GM19035 (cell line): ENCODE data around the gene ZFAND6.
A peak's percentile ranks its signal among the peaks of the same experiment; 100 is the strongest.

Source experiments
- ATAC-seq: cut with Tn5 transposase; IDR thresholded peaks from one replicate; pipeline ENCODE4 v1.9.1; 2021; ENCODE audit not compliant: unreplicated experiment

The ZFAND6 gene

DNA sequence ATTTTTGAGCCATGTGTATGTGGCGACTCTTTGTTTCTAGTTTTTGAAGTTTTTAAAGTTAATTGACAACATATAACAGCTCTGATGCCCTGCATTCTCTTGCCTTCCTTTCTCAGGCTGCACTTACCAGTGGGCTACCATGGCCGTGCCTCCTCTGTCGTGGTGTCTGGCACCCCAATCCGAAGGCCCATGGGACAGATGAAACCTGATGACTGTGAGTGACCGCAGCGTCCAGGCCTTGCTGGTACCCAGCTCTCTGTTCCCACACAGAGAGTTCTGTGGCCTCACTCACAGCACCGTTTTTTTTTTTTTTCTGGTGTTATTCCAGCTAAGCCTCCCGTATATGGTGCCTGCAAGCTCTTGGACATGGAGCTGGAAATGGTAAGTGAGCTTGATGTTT, 108.5 kb downstream of the ZFAND6 start:
- no peak for ATAC-seq

DNA sequence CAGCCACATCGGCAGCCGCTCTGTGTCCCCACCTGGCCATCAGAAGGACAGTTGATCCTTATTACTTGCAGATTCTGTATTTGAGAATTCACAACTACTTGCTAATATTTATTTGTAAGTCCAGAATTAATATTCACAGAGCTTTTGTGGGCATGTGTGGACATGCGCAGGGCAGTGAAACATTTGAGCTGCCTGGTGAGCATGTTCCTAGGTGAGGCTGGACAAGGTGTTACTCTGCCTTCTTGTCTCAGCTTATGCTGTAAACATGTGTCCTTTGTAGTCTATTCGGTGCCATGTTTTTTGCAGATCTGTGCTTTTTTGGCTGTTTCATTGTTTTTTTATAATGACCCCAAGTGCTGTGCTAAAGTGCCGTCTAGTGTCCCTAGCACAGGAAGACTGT, 108.9 kb downstream of the ZFAND6 start:
- ATAC-seq = no peak

DNA sequence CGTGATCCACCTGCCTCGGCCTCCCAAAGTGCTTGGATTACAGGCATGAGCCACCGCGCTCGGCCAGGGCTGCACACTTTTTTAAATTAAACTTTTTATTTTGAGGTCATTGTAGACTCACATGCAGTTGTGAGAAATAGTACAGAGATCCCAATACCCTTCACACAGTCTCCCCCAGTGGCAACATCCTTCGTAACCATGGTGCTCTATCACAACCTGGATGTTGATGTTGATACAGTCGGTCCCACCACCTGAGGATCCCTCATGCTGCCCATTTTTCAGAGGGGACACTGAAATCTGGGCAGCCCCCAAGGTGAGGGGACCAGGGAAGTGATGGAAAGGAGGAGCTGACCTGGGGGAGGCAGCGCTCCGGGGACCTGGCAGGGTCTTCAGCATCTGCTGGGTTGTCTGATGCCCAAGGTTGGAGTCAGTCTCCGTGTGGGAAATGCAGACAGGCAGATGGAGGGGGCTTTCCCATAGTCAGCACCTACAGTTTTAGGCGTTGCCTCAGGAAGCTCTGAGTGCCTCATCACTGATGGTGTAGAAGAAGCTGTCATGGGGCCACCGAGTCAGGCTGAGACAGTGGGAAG, 110.4 kb downstream of the ZFAND6 start:
- no peak for ATAC-seq

DNA sequence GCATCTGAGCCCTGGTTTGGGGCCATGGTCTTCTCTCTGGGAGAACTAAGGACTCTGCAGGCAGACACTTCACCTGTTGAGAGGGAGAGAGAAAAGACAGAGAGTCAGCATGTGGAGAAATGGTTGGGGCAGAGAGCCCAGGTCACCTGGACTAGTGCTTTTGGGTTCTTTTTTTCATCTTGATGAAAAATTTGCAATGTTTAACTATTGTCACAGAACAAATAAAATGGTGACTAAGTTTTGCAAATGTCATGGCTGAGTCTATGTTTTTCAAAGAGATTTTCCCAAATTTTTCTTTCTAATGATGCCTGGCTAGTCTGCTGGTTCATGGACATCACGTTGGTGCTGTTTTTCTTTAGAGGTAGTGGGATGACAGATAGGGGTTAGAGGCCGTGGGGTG, 111.1 kb downstream of the ZFAND6 start:
- ATAC-seq = no peak

DNA sequence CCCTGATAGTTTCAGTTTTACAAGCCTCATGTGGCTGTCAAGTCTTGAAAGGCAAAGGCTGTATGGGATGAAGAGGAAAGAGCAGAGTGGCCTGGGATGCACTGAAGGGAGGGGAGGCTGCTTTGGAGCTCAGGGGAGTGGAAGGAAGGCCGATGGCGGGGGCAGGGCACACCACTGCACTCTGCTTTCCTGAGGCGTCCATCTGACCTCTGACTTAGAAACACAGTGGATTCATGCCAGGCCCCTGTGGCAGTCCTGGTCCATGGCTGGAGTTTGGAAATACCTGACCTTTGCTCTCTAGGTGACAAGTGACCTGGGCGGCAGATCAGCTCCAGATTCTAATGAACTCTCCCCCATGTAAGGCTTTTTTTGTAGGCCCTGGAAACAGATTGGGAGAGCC, 112.3 kb downstream of the ZFAND6 start:
- no peak for ATAC-seq

DNA sequence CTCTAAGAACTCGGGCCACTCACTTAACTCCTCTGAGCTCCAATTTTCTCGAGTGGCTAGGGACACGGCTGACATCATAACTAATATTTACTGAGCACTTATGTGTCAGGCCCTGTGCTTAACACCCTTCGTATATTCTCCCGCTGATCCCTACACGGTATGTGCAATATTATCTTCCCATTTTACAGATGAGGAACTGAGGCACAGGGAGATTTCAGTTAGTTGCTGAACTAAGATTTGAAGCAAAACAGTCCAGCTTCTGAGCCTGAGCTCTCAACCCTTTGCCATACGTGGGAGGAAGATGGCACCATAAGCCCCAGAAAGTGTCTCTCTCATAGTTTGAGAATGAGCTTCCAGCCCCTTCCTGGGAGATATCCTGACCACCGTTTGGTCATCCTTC, 112.9 kb downstream of the ZFAND6 start:
- no peak for ATAC-seq

DNA sequence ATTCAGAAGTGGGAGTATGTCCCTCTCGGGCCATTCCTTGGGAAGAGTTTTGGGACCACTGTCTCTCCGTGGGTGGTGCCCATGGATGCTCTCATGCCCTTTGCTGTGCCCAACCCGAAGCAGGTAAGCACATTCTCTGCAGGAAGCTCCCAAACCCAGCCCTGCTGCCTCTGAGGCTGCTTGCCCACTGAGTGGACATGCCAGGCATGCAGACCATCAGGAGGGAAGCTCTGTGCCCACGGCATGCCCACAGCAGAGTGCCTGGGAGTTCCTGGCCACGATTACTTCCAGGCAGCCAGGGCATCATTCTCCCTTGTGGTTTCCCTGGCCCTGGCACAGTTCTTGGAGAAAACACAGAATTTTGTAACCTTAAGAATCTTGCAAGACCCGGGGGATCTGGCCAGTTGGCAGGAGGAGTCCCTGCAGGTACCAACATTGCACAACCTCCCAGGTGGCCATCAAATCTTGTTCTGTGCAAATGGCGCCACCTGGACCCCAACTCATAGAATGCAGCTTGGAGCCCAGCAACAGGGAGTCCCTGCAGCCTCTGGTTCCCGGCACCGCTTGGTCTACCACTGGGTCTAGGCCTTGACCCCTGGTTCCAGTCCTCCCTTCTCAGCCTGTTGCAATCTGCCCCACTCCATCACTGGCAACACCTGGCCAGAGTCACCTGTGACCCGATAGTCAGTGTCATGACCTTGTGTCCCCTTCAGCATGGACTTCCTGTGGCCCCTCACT, 113.7 kb downstream of the ZFAND6 start:
- ATAC-seq = peak; percentile 73

DNA sequence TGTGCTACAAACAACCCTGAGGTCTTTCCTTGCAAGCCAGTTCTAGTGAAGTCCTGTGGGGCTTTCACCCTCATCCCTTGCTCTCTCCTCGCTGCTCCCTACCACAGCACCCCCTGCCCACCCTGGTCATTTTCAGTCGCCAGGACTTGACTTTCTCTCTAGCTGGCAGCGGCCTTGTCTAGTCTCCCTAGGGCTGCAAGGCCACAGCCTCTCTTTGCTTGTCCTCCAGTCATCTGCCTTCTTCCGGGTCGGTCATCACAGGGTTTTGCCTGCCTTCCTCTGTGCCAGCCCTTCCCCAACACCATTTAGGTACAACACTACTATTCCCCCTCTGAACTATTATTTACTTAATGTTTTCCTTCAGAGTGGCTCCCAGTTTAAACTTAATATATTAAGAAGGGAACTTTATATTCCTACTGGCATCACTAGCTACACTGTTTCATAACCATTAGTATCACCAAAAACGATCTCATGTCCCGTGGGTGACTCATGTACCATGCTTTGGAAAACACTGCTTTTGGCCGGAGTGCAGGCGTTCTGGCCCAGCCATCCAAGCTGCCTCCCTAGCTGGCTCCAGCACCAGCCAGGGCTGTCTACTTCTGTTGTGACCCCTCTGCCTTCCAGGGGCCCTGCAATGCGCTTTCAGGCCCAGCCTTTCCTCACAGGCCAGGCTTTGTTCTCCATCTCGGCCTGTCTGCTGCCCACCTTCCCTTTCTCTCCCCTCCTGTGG, 114.7 kb downstream of the ZFAND6 start:
- no peak for ATAC-seq

DNA sequence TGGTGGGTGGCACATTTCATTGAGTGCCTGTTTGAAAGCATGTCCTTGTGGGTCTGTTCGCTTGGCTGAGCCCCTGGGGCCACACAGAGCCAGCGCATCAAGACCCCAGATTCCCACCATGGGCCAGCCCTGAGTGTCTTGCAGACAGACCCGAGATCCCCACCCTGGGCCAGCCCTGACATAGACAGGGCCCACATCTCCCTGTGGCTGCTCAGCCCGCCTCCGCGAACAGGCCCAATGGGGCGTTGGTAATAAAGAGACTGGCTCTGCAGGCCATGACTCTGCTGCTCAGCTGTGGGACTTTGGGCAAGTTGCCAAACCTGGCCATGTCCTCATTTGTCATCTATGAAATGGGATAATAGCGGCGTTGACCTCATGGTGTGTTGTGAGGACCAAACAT, 116.0 kb downstream of the ZFAND6 start:
- ATAC-seq = no peak

DNA sequence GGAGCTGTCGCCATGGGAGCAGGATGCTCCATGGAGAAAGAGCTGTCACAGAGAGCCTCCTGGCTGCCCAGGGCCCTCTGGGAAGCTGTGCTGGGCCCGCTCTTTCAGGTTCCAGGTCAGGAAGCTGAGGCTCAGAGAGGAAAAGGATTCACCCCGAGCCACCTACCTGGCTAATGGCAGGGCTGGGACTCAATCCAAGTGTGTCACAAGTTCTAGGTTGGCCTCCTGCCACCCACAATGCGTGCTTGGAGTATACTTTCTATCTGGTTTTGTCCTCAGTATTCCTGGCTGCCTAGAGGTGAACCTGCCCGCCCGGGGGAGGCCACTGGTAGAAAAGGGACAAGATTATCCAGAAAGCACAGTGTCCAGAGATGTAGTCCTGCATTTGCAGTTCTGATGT, 117.0 kb downstream of the ZFAND6 start:
- no peak for ATAC-seq

DNA sequence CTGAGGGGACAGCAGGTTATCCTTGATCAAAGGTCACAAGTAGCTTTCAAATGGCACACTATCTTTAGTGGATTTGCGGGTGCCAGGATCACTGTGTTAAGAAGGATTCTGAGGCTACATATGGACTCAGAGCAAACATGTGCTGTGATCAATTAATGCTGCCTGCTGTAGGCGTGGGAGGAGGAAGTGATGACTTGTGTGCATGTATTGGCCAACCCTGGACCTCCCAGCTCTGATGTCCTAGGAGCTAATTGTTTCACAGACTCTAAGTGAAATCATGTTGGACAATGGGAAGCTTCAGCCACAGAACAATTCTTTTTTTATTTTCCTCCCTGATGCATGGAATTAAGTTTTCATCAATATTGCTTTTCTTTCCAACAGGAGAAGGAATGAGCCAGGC, 117.7 kb downstream of the ZFAND6 start:
- no peak for ATAC-seq

DNA sequence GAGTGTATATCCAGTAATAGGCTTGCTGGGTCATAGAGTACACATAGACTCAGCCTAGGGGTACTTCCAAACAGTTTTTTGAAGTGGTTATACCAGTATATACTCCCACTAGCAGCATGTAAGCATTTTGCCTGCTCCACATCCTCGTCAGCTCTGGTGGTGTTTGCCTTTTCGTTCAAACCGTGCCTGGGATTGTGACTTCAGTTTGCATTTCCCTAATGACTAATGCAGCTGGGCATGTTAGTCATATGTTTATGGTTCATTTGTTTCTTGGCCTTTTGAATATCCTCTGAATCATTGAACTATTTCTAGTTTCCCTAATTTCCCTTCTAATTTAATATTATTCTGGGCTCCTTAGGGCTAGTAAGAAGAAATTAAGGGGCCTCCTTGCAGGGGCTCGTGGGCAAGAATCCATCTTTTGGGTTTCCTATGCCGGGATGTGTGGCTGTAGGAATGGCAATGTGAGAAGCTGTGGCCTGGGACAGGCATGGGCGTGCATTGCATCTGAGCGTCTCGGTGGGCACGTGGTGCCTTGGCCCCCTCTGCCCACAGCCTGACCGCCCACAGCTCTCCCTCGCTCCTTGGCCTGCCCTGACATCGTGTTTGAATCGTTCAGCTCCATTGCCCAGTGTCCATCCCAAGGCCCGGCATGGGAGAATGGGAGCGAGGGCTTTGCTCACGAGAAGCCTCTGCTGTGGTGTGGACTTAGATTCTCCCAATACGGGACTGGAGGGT, 119.7 kb downstream of the ZFAND6 start:
- no peak for ATAC-seq

DNA sequence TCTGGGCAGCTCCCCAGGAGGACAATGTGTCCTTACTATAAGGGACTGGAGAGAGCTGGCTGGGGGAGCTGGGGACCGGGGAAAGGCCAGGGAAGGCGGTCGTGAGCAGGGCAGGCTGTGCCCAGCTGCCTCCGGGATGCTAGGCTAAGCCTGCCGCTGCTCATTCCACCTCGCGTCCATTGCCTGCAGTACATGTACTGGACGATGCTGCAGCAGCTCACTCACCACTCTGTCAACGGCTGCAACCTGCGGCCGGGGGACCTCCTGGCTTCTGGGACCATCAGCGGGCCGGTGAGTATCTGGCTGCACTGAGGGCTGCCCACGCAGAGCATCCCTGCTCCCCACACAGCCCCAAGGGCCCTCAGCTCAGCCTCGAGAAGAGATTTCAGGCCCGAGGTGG, 120.5 kb downstream of the ZFAND6 start:
- ATAC-seq = no peak

DNA sequence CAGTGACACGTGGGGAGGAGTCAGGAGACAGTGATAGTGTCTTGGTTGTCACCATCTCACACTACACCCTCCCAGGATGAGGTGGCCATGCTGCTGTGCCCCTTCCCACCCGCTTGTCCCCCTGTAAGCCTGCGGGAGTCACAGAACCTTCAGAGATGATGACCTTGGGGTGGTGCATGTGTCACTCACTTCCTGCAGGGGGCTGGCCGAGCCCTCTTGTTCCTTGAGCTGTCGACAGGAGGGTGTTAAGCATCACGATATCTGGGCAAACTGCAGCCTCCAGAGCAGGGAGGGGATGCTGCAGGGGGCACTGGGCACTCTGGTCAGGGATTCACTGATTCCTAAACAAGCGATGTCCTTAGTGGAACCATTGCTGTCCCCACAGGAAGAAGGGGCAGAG, 121.0 kb downstream of the ZFAND6 start:
- ATAC-seq = no peak

DNA sequence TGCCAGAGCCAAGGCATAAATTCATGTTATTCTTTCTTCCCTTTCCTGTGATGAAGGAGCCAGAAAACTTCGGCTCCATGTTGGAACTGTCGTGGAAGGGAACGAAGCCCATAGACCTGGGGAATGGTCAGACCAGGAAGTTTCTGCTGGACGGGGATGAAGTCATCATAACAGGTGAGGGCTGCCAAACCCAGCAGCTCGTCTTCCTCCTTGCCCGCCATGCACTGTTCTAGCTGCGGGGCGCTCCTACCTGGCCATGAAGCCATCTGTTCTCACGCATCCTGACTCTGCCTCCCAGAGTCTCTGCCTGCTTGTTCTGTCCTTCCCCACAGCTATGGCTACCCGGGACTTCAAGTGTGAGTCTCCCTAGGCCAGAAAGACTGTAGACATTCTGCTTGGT, 121.5 kb downstream of the ZFAND6 start:
- no peak for ATAC-seq

DNA sequence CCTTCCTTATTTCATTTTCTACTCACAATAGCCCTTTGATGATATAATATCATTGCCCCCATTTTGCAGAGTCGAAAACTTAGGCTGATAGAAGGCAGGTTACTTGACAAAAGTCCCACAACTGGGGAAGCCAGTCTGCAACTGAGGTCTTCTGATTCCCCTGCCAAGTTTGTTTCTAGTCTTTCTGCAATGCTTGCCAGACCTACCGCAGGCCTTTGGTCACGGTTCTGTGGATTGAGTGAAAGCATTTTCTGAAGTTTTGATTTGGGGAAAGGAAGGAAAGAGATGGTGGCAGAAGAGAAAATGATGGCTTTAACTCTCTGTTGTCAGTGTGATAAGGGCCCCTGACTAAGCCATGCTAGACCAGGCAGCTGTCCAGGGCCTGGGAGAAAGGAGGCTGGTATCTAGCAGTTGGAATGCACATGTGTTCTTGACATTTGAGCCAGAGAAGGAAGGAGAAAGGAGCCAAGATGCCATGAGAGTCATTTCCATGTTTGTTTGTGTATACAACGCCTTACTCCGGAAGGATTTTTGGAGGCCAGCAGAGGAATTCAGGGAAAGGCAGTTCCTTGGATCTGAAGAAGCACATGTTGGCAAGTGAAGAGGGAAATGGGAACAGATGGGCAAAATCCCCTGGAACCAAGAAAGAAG, 123.3 kb downstream of the ZFAND6 start:
- ATAC-seq = no peak

DNA sequence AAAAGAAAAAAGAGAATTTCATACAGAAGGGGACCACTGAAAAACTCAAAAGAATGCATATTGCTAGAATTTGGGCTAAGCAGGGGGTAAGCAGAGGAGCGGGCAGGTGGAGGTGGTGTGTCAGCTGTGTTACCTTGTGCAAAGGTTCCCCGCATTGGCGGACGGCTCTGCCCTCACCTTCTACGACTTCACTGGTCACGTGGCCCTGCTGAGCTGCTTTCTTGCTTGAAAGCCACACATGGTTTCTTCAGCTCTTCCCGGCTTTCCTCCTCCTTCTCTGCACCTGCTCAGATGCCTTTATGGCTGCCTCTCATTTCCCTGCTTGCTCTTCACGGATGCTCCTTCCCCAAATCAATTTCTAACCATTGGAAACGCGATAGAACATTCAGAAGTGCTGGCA, 123.8 kb downstream of the ZFAND6 start:
- ATAC-seq = no peak

DNA sequence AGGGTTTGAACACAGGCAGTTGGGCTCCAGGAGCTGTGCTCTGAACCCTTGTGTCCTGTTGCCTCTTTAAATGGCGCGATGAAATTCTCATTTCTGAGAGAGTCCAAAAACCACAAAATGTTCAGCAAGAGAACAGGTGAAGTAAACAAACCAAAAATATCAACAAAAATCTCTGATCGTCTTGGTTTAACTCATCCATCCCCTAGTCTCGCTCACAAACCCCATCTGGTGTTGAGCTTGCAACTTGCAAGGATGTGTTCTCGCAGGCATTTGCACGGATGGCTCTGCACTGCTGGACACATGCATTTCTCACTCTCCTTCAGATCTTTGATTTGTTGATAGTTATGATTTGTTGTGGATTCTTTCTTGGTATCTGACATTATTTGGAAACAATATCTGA, 124.4 kb downstream of the ZFAND6 start:
- ATAC-seq = no peak

DNA sequence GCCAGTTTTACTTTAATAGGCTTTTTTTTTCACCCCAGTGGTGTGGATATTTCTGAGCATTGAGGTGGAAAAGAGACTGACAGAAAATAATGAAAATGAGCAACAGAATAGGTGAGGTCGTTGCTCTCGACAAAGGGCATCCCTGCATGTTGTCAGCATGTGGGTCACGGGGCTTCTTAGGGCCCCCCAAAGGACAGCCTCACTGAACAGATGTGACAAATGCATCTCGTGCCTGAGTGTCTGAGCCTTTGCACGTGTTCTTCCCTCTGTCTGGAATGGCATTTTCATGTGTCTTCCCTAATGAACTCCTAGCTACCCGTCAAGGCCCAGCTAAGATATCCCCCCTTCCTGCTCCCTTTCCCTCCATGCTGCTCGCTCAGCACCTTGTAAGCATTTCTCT, 125.1 kb downstream of the ZFAND6 start:
- ATAC-seq = no peak

DNA sequence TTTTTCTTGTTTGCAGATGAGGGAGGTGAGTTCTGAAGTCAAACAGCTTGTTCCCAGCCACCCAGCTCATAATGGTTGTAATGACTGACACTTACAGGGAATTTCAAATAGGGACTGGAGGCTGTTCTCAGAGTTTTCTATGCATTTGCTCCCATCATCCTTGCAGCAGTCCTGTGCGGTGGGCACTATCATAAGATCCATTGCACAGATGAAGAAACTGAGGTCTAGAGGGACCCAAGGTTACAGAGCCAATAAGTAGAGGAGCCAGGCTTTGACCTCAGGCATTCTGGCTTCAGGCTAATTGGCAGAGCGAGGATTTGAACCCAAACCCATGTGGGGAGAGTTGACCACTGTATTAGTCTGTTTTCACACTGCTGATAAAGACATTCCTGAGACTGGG, 125.7 kb downstream of the ZFAND6 start:
- ATAC-seq = no peak

DNA sequence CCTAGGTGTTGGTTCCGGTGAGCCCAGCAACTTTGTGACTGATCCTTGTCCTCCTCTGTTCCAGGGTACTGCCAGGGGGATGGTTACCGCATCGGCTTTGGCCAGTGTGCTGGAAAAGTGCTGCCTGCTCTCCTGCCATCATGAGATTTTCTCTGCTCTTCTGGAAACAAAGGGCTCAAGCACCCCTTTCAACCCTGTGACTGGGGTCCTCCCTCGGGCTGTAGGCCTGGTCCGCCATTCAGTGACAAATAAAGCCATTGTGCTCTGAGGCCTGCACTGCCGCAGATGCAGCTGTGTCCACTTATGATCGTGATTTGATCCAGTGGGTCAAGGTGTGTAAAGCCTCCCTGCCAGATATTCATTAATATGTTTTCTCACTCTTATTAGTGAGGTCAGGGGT, 126.6 kb downstream of the ZFAND6 start:
- ATAC-seq = no peak
